ENCODE measurements around the gene MYO19.
"Not testable (repeated sequence)": the region's sequence is repeated elsewhere in the genome, so short reads cannot be mapped to it uniquely, and the experiment has no call there.

MYO19 gene

GRCh38 chr17:36485027-36485426, 49.6 kb downstream of the MYO19 start:
- DNase-seq (ENCODE audit: low read depth): no peak
- H3K4me3 ChIP-seq (ENCODE audit: control insufficient read depth, low read depth, low read length): no peak overlapping the region
- TF ChIP-seq CTCF (conservative IDR thresholded peaks at IDR 0.05; ENCODE audit: control insufficient read depth, insufficient read depth, low read depth, low read length): no peak

GRCh38 chr17:36484021-36484420, 50.6 kb downstream of the MYO19 start:
- H3K4me3 ChIP-seq (ENCODE audit: control insufficient read depth, low read depth, low read length); DNase-seq (ENCODE audit: low read depth): not testable (repeated sequence)

- TF ChIP-seq CTCF (conservative IDR thresholded peaks at IDR 0.05; ENCODE audit: control insufficient read depth, insufficient read depth, low read depth, low read length): peak; percentile 56
- H3K4me3 ChIP-seq (ENCODE audit: control insufficient read depth, low read depth, low read length): no peak overlapping the region
- DNase-seq (ENCODE audit: low read depth): peak; percentile 74
These were observed 51.8 kb downstream of the MYO19 start for GRCh38 chr17:36482611-36483504.

- H3K4me3 ChIP-seq (ENCODE audit: control insufficient read depth, low read depth, low read length): no peak overlapping the region
- no peak for TF ChIP-seq CTCF (conservative IDR thresholded peaks at IDR 0.05; ENCODE audit: control insufficient read depth, insufficient read depth, low read depth, low read length)
- DNase-seq (ENCODE audit: low read depth): no peak
These were observed 52.8 kb downstream of the MYO19 start for GRCh38 chr17:36481829-36482228.

- no peak overlapping the region for H3K4me3 ChIP-seq (ENCODE audit: control insufficient read depth, low read depth, low read length)
- DNase-seq (ENCODE audit: low read depth): no peak
- no peak for TF ChIP-seq CTCF (conservative IDR thresholded peaks at IDR 0.05; ENCODE audit: control insufficient read depth, insufficient read depth, low read depth, low read length)
These were observed 59.2 kb downstream of the MYO19 start for GRCh38 chr17:36475346-36475970.

GRCh38 chr17:36474571-36474970, 60.1 kb downstream of the MYO19 start:
- TF ChIP-seq CTCF (conservative IDR thresholded peaks at IDR 0.05; ENCODE audit: control insufficient read depth, insufficient read depth, low read depth, low read length): no peak
- H3K4me3 ChIP-seq (ENCODE audit: control insufficient read depth, low read depth, low read length): no peak overlapping the region
- no peak for DNase-seq (ENCODE audit: low read depth)

- TF ChIP-seq CTCF (conservative IDR thresholded peaks at IDR 0.05; ENCODE audit: control insufficient read depth, insufficient read depth, low read depth, low read length): no peak
- no peak for DNase-seq (ENCODE audit: low read depth)
- H3K4me3 ChIP-seq (ENCODE audit: control insufficient read depth, low read depth, low read length): no peak overlapping the region
These were observed 64.2 kb downstream of the MYO19 start for GRCh38 chr17:36470499-36470898.
